K562 (cell line): Measurements from ENCODE around the gene DNAL4. TPM values are rescaled to one million over a fixed set of nuclear protein-coding genes. Genes with fewer than 3 reads are reported as not detected.

Source experiments
- ATAC-seq: fragments of 200-7000 bp; cut with Tn5 transposase; 3 replicates; pipeline ENCODE4 v1.9.1; 2020; ENCODE audit warnings: moderate library complexity
- BruUV-seq: library from RNA; stranded (reverse); fragments of 400-500 nt; replicated peaks from 2 replicates; lab custom pipeline; 2021; lab: Mats Ljungman, UMichigan
- CTCF ChIA-PET: fragments of 300-600 bp; formaldehyde crosslinking; extraction: SDS; loops from one replicate; lab custom pipeline; 2021; ENCODE audit warnings: low intra/inter-chr PET ratio; lab: Yijun Ruan, JAX
- POLR2A ChIA-PET: fragments of 300-600, 350-650 bp; sonication (Branson Sonifier 250); formaldehyde crosslinking; extraction: SDS; loops from one replicate; lab custom pipeline; 2021; ENCODE audit warnings: antibody characterized with exemption, inconsistent platforms; lab: Yijun Ruan, JAX
- DNase-seq, 4 experiments: peaks; one replicate each; pipeline versions ENCODE4 v3.0.0 to v3.0.0-alpha.2; 2011 to 2018; ENCODE audit warnings: low spot score in 3 of 4, mixed read lengths in 3 of 4; ENCODE audit errors: extremely low read depth in 1 of 4
- FAIRE-seq: peaks from 2 replicates; lab custom pipeline; 2011; peaks lifted over from hg19 to GRCh38; lab: Jason Lieb, UNC
- H2AFZ ChIP-seq: 2 replicates; pipeline ENCODE4 v1.6.0; 2011; ENCODE audit warnings: low read depth, low read length, control low read depth, inconsistent platforms
- H3K27ac ChIP-seq: fragments of 200-600 bp; 3 replicates; pipeline ENCODE4 v1.8.0; 2011; ENCODE audit warnings: low read depth, mild to moderate bottlenecking, control low read depth, inconsistent platforms, low read length, moderate library complexity, mixed read lengths; ENCODE audit errors: extremely low read depth
- H3K27me3 ChIP-seq, 2 experiments: fragments of 300-600 bp in 1 of 2; 2 replicates in 1 of 2; 3 replicates in 1 of 2; pipeline versions ENCODE4 v1.6.0 to v1.8.0; 2011; ENCODE audit warnings: inconsistent platforms in 2 of 2, low read length in 2 of 2, mild to moderate bottlenecking in 1 of 2, mixed read lengths in 1 of 2, moderate library complexity in 1 of 2; ENCODE audit not compliant: control insufficient read depth in 2 of 2, insufficient read depth in 2 of 2
- H3K36me3 ChIP-seq: fragments of 300-600 bp; 3 replicates; pipeline ENCODE4 v1.8.0; 2011; ENCODE audit warnings: mild to moderate bottlenecking, low read length, inconsistent platforms; ENCODE audit not compliant: control insufficient read depth, insufficient read depth
- H3K4me1 ChIP-seq, 2 experiments: fragments of 200-600 bp in 1 of 2; replicated peaks in 1 of 2; 2 replicates in 1 of 2; 3 replicates in 1 of 2; pipeline versions ENCODE4 v1.5.1 to v1.8.0; 2011; ENCODE audit warnings: inconsistent platforms in 2 of 2, low read length in 2 of 2, mild to moderate bottlenecking in 1 of 2, mixed read lengths in 1 of 2, moderate library complexity in 1 of 2; ENCODE audit not compliant: control insufficient read depth in 2 of 2, insufficient read depth in 2 of 2
- H3K4me2 ChIP-seq: 2 replicates; pipeline ENCODE4 v1.6.1; 2011; ENCODE audit warnings: low read length, control low read depth, inconsistent platforms, mixed read lengths; ENCODE audit not compliant: insufficient read depth
- H3K4me3 ChIP-seq: fragments of 200-600 bp; sonication (generic), shearing (Covaris generic); 2 replicates; pipeline ENCODE4 v1.5.1; 2016; ENCODE audit warnings: control low read depth, inconsistent platforms
- H3K79me2 ChIP-seq: fragments of 200-600 bp; 3 replicates; pipeline ENCODE4 v1.8.0; 2011; ENCODE audit warnings: low read length, inconsistent platforms; ENCODE audit not compliant: control insufficient read depth, insufficient read depth
- H3K9ac ChIP-seq, 2 experiments: 2 replicates each; pipeline versions ENCODE4 v1.6.0 to v1.6.1; 2011; ENCODE audit warnings: low read depth in 2 of 2, low read length in 2 of 2, control low read depth in 1 of 2, inconsistent platforms in 1 of 2, mild to moderate bottlenecking in 1 of 2, mixed read lengths in 1 of 2; ENCODE audit not compliant: insufficient read depth in 1 of 2
- H3K9me1 ChIP-seq: one replicate; pipeline ENCODE4 v1.6.0; 2011; ENCODE audit warnings: inconsistent platforms, mild to moderate bottlenecking, low read length, moderate library complexity; ENCODE audit not compliant: control insufficient read depth, insufficient read depth
- H3K9me3 ChIP-seq: replicated peaks from 2 replicates; pipeline ENCODE4 v1.5.1; 2011; ENCODE audit warnings: low read depth, low read length, inconsistent platforms; ENCODE audit not compliant: control insufficient read depth, insufficient read depth
- H4K20me1 ChIP-seq: replicated peaks from 2 replicates; pipeline ENCODE4 v1.6.1; 2011; ENCODE audit warnings: low read length, inconsistent platforms, mixed read lengths; ENCODE audit not compliant: control insufficient read depth, insufficient read depth
- OTX1 ChIP-seq: fragments of 450-650 bp; formaldehyde crosslinking; IDR thresholded peaks from 2 replicates; pipeline ENCODE4 v1.4.0; 2022; ENCODE audit warnings: mild to moderate bottlenecking
- PTBP1 ChIP-seq: fragments of 200-400 bp; formaldehyde crosslinking; IDR thresholded peaks from 2 replicates; pipeline ENCODE4 v1.6.1; 2017; ENCODE audit warnings: low read depth, low read length
- SPI1 ChIP-seq: IDR thresholded peaks from 2 replicates; pipeline ENCODE4 v1.6.1; 2011; ENCODE audit warnings: low read depth, low read length, control low read depth, borderline replicate concordance
- STAT5A ChIP-seq: IDR thresholded peaks from 2 replicates; pipeline ENCODE4 v1.6.1; 2012; ENCODE audit warnings: low read length, inconsistent platforms, borderline replicate concordance
- TBP ChIP-seq: optimal IDR thresholded peaks from 2 replicates; pipeline ENCODE3; 2011; ENCODE audit warnings: low read depth, low read length, improper control_type of control experiment
- ZNF121 ChIP-seq: sonication (generic); formaldehyde crosslinking; conservative IDR thresholded peaks from 2 replicates; pipeline ENCODE4 v1.8.0; 2022; ENCODE audit warnings: missing genetic modification reagents
- ZNF174 ChIP-seq: fragments of 250-450 bp; sonication (Bioruptor Pico); IDR thresholded peaks from 2 replicates; pipeline ENCODE4 v1.4.0; 2020; ENCODE audit warnings: mild to moderate bottlenecking
- ZNF316 ChIP-seq: fragments of 450-650 bp; IDR thresholded peaks from 2 replicates; pipeline ENCODE4 v1.6.1; 2016
- ZNF589 ChIP-seq: fragments of 200-800 bp; sonication (Bioruptor generic); IDR thresholded peaks from 2 replicates; pipeline ENCODE4 v1.6.1; 2016; ENCODE audit warnings: low read depth, missing genetic modification characterization, missing compliant biosample characterization
- WGBS: fragments of 100-300 bp; shearing (Covaris generic); methylation state at CpG from one replicate; pipeline ENCODE4 v1.1.6; 2016; ENCODE audit warnings: low coverage, mixed read lengths; ENCODE audit not compliant: insufficient coverage; ENCODE audit errors: missing lambda C conversion rate; 5-methylcytosine and 5-hydroxymethylcytosine counted together
- in situ Hi-C: fragments of 300-500 bp; cut with MboI; formaldehyde crosslinking; loops from 4 replicates; pipeline ENCODE4 v1.15.0; 2018; ENCODE audit warnings: inconsistent platforms, mixed read lengths
- intact Hi-C: fragments of 100-400 bp; cut with micrococcal nuclease; formaldehyde crosslinking; loops from 2 replicates; pipeline ENCODE4 v1.14.2; 2022
- polyA plus RNA-seq, 8 experiments: library from polyadenylated mRNA; depleted of rRNA in 4 of 8; stranded (reverse) in 5 of 8; unstranded in 3 of 8; fragments of >200 nt; fragmentation: Nextera tagmentation in 2 of 8; fragmentation: Illumina TruSeq in 1 of 8; extraction: Ambion mirVana in 2 of 8; extraction: Trizol in 1 of 8; gene quantifications; 2 replicates each; pipeline versions ENCODE4 v1.2.1 to v1.2.3, GENCODE V29; 2011 to 2014; ENCODE audit warnings: inconsistent platforms in 1 of 8, missing spikeins in 1 of 8
- total RNA-seq, 7 experiments: library from RNA; depleted of rRNA in 6 of 7; stranded (reverse); fragments of >200 nt in 6 of 7; fragmentation: Illumina TruSeq in 2 of 7; extraction: Trizol in 2 of 7; gene quantifications; 2 replicates each; pipeline versions ENCODE4 v1.2.1 to v1.2.3, GENCODE V29; 2011 to 2021; ENCODE audit warnings: low replicate concordance in 1 of 7
- TF ChIP-seq, protein P1 (sequence below): fragments of 250-450 bp; sonication (Bioruptor Pico); IDR thresholded peaks from 2 replicates; pipeline ENCODE4 v1.5.0; 2020; ENCODE audit warnings: mild to moderate bottlenecking, borderline replicate concordance
- TF ChIP-seq, protein P2 (sequence below): IDR thresholded peaks from 2 replicates; pipeline ENCODE4 v1.6.1; 2012; ENCODE audit warnings: low read depth, low read length, improper control_type of control experiment, borderline replicate concordance

DNAL4 gene
- total and polyA plus RNA-seq, 9 of the 15 experiments (the other 6 are each of a cell fraction or from before 2014, with no cell fraction given), result 0.20 to 9.4 (median 5.2) TPM

DNA sequence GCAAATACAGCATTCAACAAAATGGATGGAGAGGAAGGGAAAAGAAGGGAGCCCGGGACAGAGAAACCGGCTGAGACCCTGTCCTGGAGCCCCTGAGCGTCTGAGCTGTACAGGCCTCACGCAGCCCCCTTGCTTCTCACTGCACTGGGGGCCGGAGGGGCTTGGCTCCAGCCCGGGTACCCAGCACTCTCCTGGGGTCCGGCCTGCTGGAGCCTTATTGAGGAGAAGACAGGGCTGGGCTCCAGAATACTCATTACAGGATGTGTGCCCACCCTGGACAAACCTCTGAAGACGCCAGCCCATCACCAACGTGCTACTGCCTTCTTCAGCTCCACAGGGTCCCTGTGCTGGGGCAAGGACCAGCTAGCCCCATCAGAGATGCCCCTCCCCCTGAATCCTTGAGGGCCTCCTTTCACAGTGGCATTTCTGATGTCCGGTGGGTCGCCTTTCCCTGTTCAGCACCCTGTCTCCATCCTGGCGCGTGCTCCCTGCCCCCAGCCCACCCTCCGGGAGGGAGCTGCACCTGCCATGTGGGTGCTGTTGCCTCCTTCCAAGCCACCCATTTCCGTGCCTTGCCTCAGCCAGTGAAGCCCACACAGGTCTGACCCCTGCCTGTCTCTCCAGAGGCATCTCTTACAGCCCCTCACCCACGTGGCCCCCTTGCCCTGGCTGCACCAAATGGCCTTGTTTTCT, 23.5 kb downstream of the DNAL4 start:
- ATAC-seq (no peak), FAIRE-seq (no peak)
- intact Hi-C loops, result no loop called here

DNA sequence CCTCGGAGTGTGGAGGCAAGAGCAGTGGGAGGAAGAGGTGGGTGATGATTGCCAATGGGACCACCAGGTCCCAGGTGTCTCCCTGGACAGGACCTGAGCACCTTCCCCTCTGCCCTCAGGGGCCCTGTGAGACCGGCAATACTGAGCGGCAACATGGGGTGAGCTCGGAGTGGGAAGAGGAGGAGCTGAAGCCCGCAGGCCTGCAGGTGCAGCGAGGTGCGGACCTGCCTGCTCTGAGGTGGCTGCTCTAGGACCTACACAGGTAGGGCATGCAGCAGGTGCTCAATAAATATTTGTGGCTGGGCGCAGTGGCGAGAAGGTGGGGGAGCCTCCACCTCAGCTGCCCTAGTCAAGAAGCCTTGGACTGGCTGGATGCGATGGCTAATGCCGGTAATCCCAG, 25.9 kb downstream of the DNAL4 start:
- no peaks in the 10 kb centered on the region for H3K36me3 ChIP-seq
- FAIRE-seq, result no peak
- H3K4me3 ChIP-seq, result no peak overlapping the region
- in situ Hi-C loops (loop anchor here (5.0 to 10.0 kb wide), 2 partner anchors 84 to 237 kb away; no protein-coding TSS in a partner anchor), intact Hi-C loops (loop anchor here (5.0 to 10.0 kb wide), 4 partner anchors 74 to 354 kb away; partner anchors contain the start of genes CBX6 and NPTXR)
- H3K4me1 ChIP-seq, result peaks cover 0 to 11% of the 10 kb centered on the region in 2 experiments; a peak in 4 of 5 replicates
- H3K9me1 ChIP-seq, result no peaks in the 10 kb centered on the region
- H2AFZ ChIP-seq, result no peak overlapping the region
- H3K79me2 ChIP-seq, result no peaks in the 10 kb centered on the region
- no peak overlapping the region; a peak in 1 of 4 replicates for H3K9ac ChIP-seq
- no peaks in the 10 kb centered on the region for H3K9me3 ChIP-seq
- ChIA-PET POLR2A (interaction anchor here (1.0 to 2.9 kb wide), 2 partner anchors 10 to 70 kb away, joined by 3 to 25 read pairs; partner anchors contain the start of gene SUN2), CTCF (interaction anchor here (0.8 kb wide), 1 partner anchor 354 kb away, joined by 3 read pairs; no protein-coding TSS in a partner anchor)
- no peak overlapping the region for H3K4me2 ChIP-seq
- no TSS peak for BruUV-seq
- no peaks in the 10 kb centered on the region for H3K27me3 ChIP-seq
- H4K20me1 ChIP-seq, result no peaks in the 10 kb centered on the region
- no peak for DNase-seq
- H3K27ac ChIP-seq, result no peak overlapping the region
- no peak for ATAC-seq
- WGBS, result 44% methylated on average over 5 of the region's 11 CpGs
- TF ChIP-seq, protein P1, sequence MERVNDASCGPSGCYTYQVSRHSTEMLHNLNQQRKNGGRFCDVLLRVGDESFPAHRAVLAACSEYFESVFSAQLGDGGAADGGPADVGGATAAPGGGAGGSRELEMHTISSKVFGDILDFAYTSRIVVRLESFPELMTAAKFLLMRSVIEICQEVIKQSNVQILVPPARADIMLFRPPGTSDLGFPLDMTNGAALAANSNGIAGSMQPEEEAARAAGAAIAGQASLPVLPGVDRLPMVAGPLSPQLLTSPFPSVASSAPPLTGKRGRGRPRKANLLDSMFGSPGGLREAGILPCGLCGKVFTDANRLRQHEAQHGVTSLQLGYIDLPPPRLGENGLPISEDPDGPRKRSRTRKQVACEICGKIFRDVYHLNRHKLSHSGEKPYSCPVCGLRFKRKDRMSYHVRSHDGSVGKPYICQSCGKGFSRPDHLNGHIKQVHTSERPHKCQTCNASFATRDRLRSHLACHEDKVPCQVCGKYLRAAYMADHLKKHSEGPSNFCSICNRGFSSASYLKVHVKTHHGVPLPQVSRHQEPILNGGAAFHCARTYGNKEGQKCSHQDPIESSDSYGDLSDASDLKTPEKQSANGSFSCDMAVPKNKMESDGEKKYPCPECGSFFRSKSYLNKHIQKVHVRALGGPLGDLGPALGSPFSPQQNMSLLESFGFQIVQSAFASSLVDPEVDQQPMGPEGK (CRISPR knock-in tag), result no peak
- no peak for TF ChIP-seq ZNF589
- no peak for TF ChIP-seq TBP
- TF ChIP-seq, protein P2, sequence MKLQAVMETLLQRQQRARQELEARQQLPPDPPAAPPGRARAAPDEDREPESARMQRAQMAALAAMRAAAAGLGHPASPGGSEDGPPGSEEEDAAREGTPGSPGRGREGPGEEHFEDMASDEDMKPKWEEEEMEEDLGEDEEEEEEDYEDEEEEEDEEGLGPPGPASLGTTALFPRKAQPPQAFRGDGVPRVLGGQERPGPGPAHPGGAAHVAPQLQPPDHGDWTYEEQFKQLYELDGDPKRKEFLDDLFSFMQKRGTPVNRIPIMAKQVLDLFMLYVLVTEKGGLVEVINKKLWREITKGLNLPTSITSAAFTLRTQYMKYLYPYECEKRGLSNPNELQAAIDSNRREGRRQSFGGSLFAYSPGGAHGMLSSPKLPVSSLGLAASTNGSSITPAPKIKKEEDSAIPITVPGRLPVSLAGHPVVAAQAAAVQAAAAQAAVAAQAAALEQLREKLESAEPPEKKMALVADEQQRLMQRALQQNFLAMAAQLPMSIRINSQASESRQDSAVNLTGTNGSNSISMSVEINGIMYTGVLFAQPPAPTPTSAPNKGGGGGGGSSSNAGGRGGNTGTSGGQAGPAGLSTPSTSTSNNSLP, result no peak
- TF ChIP-seq OTX1 (CRISPR knock-in tag), result no peak
- no peak for TF ChIP-seq ZNF174 (CRISPR knock-in tag)
- TF ChIP-seq SPI1, result no peak

More for the DNA sequence above, 23.5 kb downstream of the DNAL4 start:
- Histone ChIP-seq H3K79me2 (no peaks in the 10 kb centered on the region), H2AFZ (no peak overlapping the region), H3K27ac (no peak overlapping the region), H3K9ac (no peak overlapping the region), H3K9me1 (no peaks in the 10 kb centered on the region), H3K4me2 (no peak overlapping the region), H3K27me3 (no peaks in the 10 kb centered on the region), H3K4me1 (peaks cover 0 to 16% of the 10 kb centered on the region in 2 experiments; a peak in 4 of 5 replicates), H3K9me3 (no peaks in the 10 kb centered on the region), H4K20me1 (no peaks in the 10 kb centered on the region), H3K4me3 (no peak overlapping the region), H3K36me3 (no peaks in the 10 kb centered on the region)
- TF ChIP-seq STAT5A, result no peak
- no peak for TF ChIP-seq PTBP1
- TF ChIP-seq ZNF121 (CRISPR knock-in tag), result no peak
- no peak for TF ChIP-seq ZNF316
- BruUV-seq, result no TSS peak
- POLR2A ChIA-PET, result interaction anchor here (0.8 kb wide), 1 partner anchor 99 kb away, joined by 3 read pairs; no protein-coding TSS in a partner anchor
- CTCF ChIA-PET, result no interaction called here
- in situ Hi-C loops, result no loop called here
- 86% methylated on average over 8 of the region's 16 CpGs for WGBS
- DNase-seq, result no peak
